GM18858 (cell line): Measurements from ENCODE around the gene ANO9.
A peak's percentile ranks its signal among the peaks of the same experiment; 100 is the strongest.

Experiments used
- ATAC-seq: cut with Tn5 transposase; IDR thresholded peaks from one replicate; pipeline ENCODE4 v1.9.1; 2021; ENCODE audit not compliant: unreplicated experiment

The ANO9 gene

GRCh38 chr11:452916-453527, 11.2 kb upstream of the ANO9 start:
- ATAC-seq = no peak

GRCh38 chr11:452203-452744, 10.5 kb upstream of the ANO9 start:
- ATAC-seq = no peak

GRCh38 chr11:451738-452137, 9.9 kb upstream of the ANO9 start:
- no peak for ATAC-seq

- ATAC-seq = no peak
Measured at GRCh38 chr11:450809-451451, 9.1 kb upstream of the ANO9 start.

- peak; percentile 61 for ATAC-seq
Measured at GRCh38 chr11:449889-450808, 8.3 kb upstream of the ANO9 start, which contains the start of gene PTDSS2. Gene PTDSS2 (plus strand): TSS chr11:450279. CDS start chr11:450456, 177 bp downstream.

GRCh38 chr11:447923-448731, 6.3 kb upstream of the ANO9 start:
- ATAC-seq = peak; percentile 26

GRCh38 chr11:446891-447290, 5.1 kb upstream of the ANO9 start:
- ATAC-seq = no peak

GRCh38 chr11:445765-446588, 4.2 kb upstream of the ANO9 start:
- ATAC-seq = no peak

GRCh38 chr11:444396-445144, 2.8 kb upstream of the ANO9 start:
- ATAC-seq = no peak

GRCh38 chr11:443542-444199, 1.9 kb upstream of the ANO9 start:
- no peak for ATAC-seq

- no peak for ATAC-seq
Measured at GRCh38 chr11:442611-443081, 835 bp upstream of the ANO9 start.

GRCh38 chr11:441043-441417, 781 bp downstream of the ANO9 start:
- no peak for ATAC-seq

GRCh38 chr11:440065-441042, 1.5 kb downstream of the ANO9 start:
- no peak for ATAC-seq

GRCh38 chr11:439315-440064, 2.3 kb downstream of the ANO9 start:
- no peak for ATAC-seq

GRCh38 chr11:438101-438844, 3.5 kb downstream of the ANO9 start:
- no peak for ATAC-seq
